Measurements from ENCODE around the gene SYT1. TPM values are rescaled to one million over a fixed set of nuclear protein-coding genes. Genes with fewer than 3 reads are reported as not detected.

SYT1 gene
- total RNA-seq, 1 experiment from 2014 or later: 44.9 TPM

DNA sequence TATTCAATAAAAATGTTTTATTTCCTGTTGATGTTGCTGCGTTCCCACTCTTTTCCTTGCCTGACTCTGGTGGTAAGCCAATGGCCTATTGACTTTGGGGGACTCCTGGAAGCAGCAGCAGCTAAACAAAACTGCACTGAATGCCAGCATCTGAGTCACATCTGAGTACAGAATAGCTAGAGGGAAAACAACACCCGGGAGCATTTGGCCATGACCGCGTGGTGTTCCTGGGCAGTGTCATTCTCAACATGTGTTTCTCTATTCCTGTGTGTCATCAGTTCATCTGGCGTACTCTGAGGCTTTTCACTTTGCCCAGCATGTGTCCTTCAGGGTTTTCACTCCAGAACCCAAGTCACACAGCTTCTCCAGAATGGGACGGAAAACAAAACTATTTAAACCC lies 587.4 kb downstream of the SYT1 start:
- CTCF ChIA-PET: no interaction called here
- no peaks in the 10 kb centered on the region for H3K9me3 ChIP-seq (ENCODE audit: control insufficient read depth in 1 of 2, insufficient read depth in 1 of 2, low read depth in 1 of 2, low read length in 2 of 2)
- no peaks in the 10 kb centered on the region for H3K36me3 ChIP-seq (ENCODE audit: control insufficient read depth in 1 of 2, insufficient read depth in 2 of 2, low read length in 2 of 2)
- H3K4me2 ChIP-seq (ENCODE audit: low read length): no peak overlapping the region
- H3K27ac ChIP-seq (ENCODE audit: low read depth, low read length): no peak overlapping the region
- H3K79me2 ChIP-seq (ENCODE audit: insufficient read depth, low read length): no peaks in the 10 kb centered on the region
- no peak for ATAC-seq
- DNase-seq (ENCODE audit: low read depth, low spot score): no peak
- BruUV-seq (replicated peaks): no TSS peak
- no peak overlapping the region for H3K4me3 ChIP-seq (replicated peaks in 1 of 2; ENCODE audit: low read depth in 1 of 2, low read length in 2 of 2)
- H3K9me2 ChIP-seq (ENCODE audit: insufficient read depth): no peaks in the 10 kb centered on the region
- no peaks in the 10 kb centered on the region for H4K20me1 ChIP-seq (ENCODE audit: insufficient read depth)
- no peak overlapping the region for H2AFZ ChIP-seq (ENCODE audit: low read depth, low read length, poor library complexity, severe bottlenecking)
- no peaks in the 10 kb centered on the region for H3K27me3 ChIP-seq (ENCODE audit: insufficient read depth, low read length)
- intact Hi-C loops (cut with micrococcal nuclease): no loop called here
- H3K4me1 ChIP-seq (ENCODE audit: control insufficient read depth in 1 of 2, insufficient read depth in 2 of 2, low read length in 2 of 2): peaks cover 0 to 3% of the 10 kb centered on the region in 2 experiments; a peak in 2 of 4 replicates
- POLR2A ChIA-PET: no interaction called here
- H3K9ac ChIP-seq (ENCODE audit: low read length): no peak overlapping the region
- RAD21 ChIA-PET (ENCODE audit: low non-redundant PET in 1 of 2, low total read pairs in 2 of 2, uncharacterized antibody in 2 of 2, unreplicated experiment in 2 of 2): no interaction called here
- TF ChIP-seq JUND (IDR thresholded peaks at IDR 0.05) (no peak), RAD21 (IDR thresholded peaks at IDR 0.05; ENCODE audit: low read depth) (no peak), POLR2AphosphoS5 (IDR thresholded peaks at IDR 0.05; ENCODE audit: low read depth, low read length) (no peak), CBX3 (IDR thresholded peaks at IDR 0.05; ENCODE audit: low read depth) (no peak), TCF7L2 (IDR thresholded peaks at IDR 0.05; ENCODE audit: borderline replicate concordance, extremely low read depth, insufficient read depth, insufficient read length) (no peak), ELF1 (IDR thresholded peaks at IDR 0.05; ENCODE audit: borderline replicate concordance, low read depth) (no peak)
- TF ChIP-seq, protein P1, sequence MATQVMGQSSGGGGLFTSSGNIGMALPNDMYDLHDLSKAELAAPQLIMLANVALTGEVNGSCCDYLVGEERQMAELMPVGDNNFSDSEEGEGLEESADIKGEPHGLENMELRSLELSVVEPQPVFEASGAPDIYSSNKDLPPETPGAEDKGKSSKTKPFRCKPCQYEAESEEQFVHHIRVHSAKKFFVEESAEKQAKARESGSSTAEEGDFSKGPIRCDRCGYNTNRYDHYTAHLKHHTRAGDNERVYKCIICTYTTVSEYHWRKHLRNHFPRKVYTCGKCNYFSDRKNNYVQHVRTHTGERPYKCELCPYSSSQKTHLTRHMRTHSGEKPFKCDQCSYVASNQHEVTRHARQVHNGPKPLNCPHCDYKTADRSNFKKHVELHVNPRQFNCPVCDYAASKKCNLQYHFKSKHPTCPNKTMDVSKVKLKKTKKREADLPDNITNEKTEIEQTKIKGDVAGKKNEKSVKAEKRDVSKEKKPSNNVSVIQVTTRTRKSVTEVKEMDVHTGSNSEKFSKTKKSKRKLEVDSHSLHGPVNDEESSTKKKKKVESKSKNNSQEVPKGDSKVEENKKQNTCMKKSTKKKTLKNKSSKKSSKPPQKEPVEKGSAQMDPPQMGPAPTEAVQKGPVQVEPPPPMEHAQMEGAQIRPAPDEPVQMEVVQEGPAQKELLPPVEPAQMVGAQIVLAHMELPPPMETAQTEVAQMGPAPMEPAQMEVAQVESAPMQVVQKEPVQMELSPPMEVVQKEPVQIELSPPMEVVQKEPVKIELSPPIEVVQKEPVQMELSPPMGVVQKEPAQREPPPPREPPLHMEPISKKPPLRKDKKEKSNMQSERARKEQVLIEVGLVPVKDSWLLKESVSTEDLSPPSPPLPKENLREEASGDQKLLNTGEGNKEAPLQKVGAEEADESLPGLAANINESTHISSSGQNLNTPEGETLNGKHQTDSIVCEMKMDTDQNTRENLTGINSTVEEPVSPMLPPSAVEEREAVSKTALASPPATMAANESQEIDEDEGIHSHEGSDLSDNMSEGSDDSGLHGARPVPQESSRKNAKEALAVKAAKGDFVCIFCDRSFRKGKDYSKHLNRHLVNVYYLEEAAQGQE (IDR thresholded peaks at IDR 0.05; ENCODE audit: low read depth): no peak
- TF ChIP-seq, protein P2, sequence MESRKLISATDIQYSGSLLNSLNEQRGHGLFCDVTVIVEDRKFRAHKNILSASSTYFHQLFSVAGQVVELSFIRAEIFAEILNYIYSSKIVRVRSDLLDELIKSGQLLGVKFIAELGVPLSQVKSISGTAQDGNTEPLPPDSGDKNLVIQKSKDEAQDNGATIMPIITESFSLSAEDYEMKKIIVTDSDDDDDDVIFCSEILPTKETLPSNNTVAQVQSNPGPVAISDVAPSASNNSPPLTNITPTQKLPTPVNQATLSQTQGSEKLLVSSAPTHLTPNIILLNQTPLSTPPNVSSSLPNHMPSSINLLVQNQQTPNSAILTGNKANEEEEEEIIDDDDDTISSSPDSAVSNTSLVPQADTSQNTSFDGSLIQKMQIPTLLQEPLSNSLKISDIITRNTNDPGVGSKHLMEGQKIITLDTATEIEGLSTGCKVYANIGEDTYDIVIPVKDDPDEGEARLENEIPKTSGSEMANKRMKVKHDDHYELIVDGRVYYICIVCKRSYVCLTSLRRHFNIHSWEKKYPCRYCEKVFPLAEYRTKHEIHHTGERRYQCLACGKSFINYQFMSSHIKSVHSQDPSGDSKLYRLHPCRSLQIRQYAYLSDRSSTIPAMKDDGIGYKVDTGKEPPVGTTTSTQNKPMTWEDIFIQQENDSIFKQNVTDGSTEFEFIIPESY (IDR thresholded peaks at IDR 0.05; ENCODE audit: extremely low read depth, insufficient replicate concordance, low read length): no peak
- TF ChIP-seq, protein P3, sequence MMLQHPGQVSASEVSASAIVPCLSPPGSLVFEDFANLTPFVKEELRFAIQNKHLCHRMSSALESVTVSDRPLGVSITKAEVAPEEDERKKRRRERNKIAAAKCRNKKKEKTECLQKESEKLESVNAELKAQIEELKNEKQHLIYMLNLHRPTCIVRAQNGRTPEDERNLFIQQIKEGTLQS (IDR thresholded peaks at IDR 0.05): no peak

Data from HCT116 (cell line).